ENCODE results near the gene ACD.

ACD gene

DNA sequence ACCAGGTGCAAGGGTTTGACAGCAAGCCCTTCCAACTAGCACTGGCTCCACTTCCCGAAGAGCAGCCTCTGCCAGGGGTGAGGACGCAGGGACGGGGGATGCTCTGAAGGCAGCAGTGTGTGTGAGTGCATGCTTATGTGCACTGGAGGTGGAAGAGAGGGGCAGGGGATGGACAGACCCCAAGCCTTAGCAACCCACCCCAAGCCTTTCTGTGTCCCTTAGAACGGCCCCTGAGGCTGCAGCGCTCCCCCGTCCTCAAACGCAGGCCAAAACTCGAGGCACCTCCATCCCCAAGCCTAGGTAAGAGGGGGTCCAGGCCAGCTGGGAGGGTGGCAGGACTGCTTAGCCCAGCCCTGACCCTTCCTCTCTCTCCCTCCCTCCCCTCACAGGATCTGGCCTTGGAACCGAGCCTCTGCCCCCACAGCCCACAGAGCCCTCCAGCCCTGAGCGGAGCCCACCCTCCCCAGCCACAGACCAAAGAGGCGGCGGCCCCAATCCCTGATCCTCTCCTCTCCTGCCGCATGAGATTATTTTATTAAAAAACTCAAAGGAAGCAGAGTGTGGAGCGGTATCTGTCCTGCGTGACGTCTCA lies 2.9 kb downstream of the ACD start (continued):
- TF ChIP-seq, protein P1, sequence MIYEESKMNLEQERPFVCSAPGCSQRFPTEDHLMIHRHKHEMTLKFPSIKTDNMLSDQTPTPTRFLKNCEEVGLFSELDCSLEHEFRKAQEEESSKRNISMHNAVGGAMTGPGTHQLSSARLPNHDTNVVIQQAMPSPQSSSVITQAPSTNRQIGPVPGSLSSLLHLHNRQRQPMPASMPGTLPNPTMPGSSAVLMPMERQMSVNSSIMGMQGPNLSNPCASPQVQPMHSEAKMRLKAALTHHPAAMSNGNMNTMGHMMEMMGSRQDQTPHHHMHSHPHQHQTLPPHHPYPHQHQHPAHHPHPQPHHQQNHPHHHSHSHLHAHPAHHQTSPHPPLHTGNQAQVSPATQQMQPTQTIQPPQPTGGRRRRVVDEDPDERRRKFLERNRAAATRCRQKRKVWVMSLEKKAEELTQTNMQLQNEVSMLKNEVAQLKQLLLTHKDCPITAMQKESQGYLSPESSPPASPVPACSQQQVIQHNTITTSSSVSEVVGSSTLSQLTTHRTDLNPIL (CRISPR knock-in tag; IDR thresholded peaks at IDR 0.05; ENCODE audit: low read depth) = no peak
- no peak for TF ChIP-seq OSR1 (CRISPR knock-in tag; IDR thresholded peaks at IDR 0.05)
- TF ChIP-seq, protein P2, sequence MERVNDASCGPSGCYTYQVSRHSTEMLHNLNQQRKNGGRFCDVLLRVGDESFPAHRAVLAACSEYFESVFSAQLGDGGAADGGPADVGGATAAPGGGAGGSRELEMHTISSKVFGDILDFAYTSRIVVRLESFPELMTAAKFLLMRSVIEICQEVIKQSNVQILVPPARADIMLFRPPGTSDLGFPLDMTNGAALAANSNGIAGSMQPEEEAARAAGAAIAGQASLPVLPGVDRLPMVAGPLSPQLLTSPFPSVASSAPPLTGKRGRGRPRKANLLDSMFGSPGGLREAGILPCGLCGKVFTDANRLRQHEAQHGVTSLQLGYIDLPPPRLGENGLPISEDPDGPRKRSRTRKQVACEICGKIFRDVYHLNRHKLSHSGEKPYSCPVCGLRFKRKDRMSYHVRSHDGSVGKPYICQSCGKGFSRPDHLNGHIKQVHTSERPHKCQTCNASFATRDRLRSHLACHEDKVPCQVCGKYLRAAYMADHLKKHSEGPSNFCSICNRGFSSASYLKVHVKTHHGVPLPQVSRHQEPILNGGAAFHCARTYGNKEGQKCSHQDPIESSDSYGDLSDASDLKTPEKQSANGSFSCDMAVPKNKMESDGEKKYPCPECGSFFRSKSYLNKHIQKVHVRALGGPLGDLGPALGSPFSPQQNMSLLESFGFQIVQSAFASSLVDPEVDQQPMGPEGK (CRISPR knock-in tag; IDR thresholded peaks at IDR 0.05; ENCODE audit: borderline replicate concordance) = no peak

DNA sequence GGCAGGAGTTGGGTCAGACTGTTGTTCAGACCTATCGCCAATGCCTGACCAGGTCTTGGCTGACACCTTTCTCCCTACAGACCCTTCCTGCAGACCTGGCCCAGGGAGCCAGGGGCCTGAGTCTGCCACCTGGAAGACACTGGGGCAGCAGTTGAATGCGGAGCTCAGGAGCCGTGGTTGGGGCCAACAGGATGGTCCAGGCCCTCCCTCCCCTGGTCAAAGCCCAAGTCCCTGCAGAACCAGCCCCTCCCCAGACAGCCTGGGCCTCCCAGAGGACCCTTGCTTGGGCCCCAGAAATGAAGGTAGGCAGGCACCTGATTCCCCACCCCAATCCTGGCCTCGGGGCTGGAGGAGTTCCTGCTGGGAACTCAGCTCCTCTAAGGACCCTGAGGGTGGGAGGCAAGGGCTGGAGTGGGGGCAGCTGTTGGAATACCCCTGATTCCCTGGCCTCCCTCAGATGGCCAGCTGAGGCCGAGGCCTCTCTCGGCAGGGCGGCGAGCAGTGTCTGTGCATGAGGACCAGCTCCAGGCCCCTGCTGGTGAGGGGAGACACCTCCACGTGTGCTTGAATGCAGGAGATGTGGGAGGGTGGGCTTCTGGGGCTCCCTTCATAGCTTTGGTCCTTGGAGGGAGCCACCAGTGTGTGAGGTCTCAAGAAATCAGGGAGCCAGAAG lies 3.6 kb downstream of the ACD start:
- ATAC-seq = no peak
- TF ChIP-seq ZC3H10 (CRISPR knock-in tag; IDR thresholded peaks at IDR 0.05) (no peak), TOX (CRISPR knock-in tag; IDR thresholded peaks at IDR 0.05; ENCODE audit: borderline replicate concordance) (no peak), ESRRG (CRISPR knock-in tag; IDR thresholded peaks at IDR 0.05) (no peak), CSDC2 (CRISPR knock-in tag; IDR thresholded peaks at IDR 0.05) (no peak), PPARA (CRISPR knock-in tag; IDR thresholded peaks at IDR 0.05; ENCODE audit: borderline replicate concordance) (no peak), ZFP3 (CRISPR knock-in tag; IDR thresholded peaks at IDR 0.05) (no peak), ZFP30 (CRISPR knock-in tag; IDR thresholded peaks at IDR 0.05) (no peak), RARB (CRISPR knock-in tag; IDR thresholded peaks at IDR 0.05) (no peak), SNAI2 (CRISPR knock-in tag; IDR thresholded peaks at IDR 0.05) (no peak), GLIS3 (CRISPR knock-in tag; IDR thresholded peaks at IDR 0.05) (no peak)
- TF ChIP-seq, protein P1 (CRISPR knock-in tag; IDR thresholded peaks at IDR 0.05; ENCODE audit: low read depth) = no peak
- TF ChIP-seq, protein P2 (CRISPR knock-in tag; IDR thresholded peaks at IDR 0.05; ENCODE audit: borderline replicate concordance) = no peak
- TF ChIP-seq, protein P3, sequence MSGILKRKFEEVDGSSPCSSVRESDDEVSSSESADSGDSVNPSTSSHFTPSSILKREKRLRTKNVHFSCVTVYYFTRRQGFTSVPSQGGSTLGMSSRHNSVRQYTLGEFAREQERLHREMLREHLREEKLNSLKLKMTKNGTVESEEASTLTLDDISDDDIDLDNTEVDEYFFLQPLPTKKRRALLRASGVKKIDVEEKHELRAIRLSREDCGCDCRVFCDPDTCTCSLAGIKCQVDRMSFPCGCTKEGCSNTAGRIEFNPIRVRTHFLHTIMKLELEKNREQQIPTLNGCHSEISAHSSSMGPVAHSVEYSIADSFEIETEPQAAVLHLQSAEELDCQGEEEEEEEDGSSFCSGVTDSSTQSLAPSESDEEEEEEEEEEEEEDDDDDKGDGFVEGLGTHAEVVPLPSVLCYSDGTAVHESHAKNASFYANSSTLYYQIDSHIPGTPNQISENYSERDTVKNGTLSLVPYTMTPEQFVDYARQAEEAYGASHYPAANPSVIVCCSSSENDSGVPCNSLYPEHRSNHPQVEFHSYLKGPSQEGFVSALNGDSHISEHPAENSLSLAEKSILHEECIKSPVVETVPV (CRISPR knock-in tag; IDR thresholded peaks at IDR 0.05) = no peak

DNA sequence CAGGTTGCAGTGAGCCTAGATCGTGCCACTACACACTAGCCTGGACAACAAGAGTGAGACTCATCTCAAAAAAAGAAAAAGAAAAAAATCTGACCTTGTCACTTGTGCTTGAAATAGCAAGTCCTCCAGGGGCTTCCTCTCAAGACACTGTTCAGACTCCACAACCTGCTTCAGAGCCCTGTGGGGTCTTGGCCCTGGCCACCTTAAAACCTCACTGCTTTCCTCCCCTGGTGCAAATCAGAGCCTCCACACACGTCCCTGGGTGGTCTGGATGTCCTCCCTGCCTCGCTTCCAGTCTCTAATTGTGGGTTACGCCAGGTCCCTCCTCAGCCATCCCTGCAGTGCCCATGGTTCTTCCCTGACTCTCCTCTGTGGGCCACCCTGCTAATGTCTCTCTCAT lies 4.7 kb downstream of the ACD start:
- ATAC-seq = no peak
- TF ChIP-seq, protein P4, sequence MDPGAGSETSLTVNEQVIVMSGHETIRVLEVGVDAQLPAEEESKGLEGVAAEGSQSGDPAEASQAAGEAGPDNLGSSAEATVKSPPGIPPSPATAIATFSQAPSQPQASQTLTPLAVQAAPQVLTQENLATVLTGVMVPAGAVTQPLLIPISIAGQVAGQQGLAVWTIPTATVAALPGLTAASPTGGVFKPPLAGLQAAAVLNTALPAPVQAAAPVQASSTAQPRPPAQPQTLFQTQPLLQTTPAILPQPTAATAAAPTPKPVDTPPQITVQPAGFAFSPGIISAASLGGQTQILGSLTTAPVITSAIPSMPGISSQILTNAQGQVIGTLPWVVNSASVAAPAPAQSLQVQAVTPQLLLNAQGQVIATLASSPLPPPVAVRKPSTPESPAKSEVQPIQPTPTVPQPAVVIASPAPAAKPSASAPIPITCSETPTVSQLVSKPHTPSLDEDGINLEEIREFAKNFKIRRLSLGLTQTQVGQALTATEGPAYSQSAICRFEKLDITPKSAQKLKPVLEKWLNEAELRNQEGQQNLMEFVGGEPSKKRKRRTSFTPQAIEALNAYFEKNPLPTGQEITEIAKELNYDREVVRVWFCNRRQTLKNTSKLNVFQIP (CRISPR knock-in tag; IDR thresholded peaks at IDR 0.05; ENCODE audit: borderline replicate concordance, low read depth) = no peak

DNA sequence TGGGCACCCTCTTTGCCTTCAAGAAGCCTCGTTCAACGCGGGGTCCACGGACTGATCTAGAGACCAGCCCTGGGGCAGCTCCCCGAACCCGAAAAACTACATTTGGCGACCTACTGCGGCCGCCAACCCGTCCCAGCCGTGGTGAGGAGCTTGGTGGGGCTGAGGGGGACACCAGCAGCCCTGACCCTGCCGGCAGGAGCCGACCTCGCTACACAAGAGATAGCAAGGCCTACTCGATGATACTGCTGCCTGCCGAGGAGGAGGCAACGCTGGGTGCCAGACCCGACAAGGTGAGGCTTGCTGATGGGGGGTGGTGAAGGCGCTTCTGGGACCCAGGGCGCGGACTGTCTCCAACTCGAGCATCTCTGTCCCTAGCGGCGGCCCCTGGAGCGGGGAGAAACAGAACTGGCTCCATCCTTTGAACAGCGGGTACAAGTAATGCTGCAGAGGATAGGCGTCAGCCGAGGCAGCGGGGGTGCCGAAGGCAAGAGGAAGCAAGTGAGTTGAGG lies 5.6 kb downstream of the ACD start:
- no peak for ATAC-seq
- TF ChIP-seq ZNF8 (CRISPR knock-in tag; IDR thresholded peaks at IDR 0.05) = no peak
- TF ChIP-seq, protein P2 (CRISPR knock-in tag; IDR thresholded peaks at IDR 0.05; ENCODE audit: borderline replicate concordance) = no peak
- TF ChIP-seq ZFP30 (CRISPR knock-in tag; IDR thresholded peaks at IDR 0.05) = no peak
- no peak for TF ChIP-seq TCF4 (CRISPR knock-in tag; IDR thresholded peaks at IDR 0.05; ENCODE audit: borderline replicate concordance)
- no peak for TF ChIP-seq BACH2 (CRISPR knock-in tag; IDR thresholded peaks at IDR 0.05; ENCODE audit: borderline replicate concordance)
- TF ChIP-seq, protein P5, sequence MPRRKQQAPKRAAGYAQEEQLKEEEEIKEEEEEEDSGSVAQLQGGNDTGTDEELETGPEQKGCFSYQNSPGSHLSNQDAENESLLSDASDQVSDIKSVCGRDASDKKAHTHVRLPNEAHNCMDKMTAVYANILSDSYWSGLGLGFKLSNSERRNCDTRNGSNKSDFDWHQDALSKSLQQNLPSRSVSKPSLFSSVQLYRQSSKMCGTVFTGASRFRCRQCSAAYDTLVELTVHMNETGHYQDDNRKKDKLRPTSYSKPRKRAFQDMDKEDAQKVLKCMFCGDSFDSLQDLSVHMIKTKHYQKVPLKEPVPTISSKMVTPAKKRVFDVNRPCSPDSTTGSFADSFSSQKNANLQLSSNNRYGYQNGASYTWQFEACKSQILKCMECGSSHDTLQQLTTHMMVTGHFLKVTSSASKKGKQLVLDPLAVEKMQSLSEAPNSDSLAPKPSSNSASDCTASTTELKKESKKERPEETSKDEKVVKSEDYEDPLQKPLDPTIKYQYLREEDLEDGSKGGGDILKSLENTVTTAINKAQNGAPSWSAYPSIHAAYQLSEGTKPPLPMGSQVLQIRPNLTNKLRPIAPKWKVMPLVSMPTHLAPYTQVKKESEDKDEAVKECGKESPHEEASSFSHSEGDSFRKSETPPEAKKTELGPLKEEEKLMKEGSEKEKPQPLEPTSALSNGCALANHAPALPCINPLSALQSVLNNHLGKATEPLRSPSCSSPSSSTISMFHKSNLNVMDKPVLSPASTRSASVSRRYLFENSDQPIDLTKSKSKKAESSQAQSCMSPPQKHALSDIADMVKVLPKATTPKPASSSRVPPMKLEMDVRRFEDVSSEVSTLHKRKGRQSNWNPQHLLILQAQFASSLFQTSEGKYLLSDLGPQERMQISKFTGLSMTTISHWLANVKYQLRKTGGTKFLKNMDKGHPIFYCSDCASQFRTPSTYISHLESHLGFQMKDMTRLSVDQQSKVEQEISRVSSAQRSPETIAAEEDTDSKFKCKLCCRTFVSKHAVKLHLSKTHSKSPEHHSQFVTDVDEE (CRISPR knock-in tag; IDR thresholded peaks at IDR 0.05) = no peak
- TF ChIP-seq ZNF565 (CRISPR knock-in tag; conservative IDR thresholded peaks at IDR 0.05; ENCODE audit: low read depth) = no peak
- TF ChIP-seq SNAI2 (CRISPR knock-in tag; IDR thresholded peaks at IDR 0.05) = no peak
